ENCODE measurements around the gene ZMIZ1.
"Not testable (repeated sequence)": the region's sequence is repeated elsewhere in the genome, so short reads cannot be mapped to it uniquely, and the experiment has no call there.

ZMIZ1 gene

DNA sequence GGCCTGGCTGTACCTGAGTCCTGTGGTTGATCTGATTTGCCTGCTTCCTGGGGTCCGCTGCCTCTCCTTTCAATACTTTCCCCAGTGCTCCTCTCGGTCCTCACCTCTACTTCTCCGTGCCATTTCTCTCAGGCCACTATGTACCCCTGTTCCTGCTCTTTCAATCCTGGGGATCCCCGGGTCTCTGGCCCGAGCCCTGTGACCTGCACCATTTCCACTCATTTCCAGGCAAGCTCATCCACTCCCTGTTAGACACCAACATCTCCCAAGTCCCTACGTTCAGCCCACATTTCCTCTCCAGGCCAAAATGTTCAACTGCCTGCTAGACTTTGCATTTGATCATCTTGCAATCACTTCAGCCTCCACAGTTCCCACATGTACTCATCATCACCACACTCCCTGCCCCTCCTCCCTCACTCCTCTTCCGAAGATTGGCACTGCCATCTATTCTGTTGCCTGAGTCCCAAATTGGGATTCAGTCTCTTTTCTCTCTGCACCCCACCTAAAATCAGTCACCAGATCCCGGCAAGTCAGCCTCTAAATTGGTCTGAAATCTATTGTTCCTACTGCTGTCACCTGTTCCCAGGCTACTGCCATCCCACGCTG lies 34.4 kb upstream of the ZMIZ1 start:
- TF ChIP-seq CTCF (IDR thresholded peaks at IDR 0.05; ENCODE audit: insufficient read depth, low read length, poor library complexity, severe bottlenecking) = no peak
- Histone ChIP-seq H3K27me3 (replicated peaks; ENCODE audit: control insufficient read depth, insufficient read depth, low read length) (no peaks in the 10 kb centered on the region; the same call in 1 of the 2 replicates), H3K36me3 (ENCODE audit: control insufficient read depth, insufficient read depth, low read length) (no peaks in the 10 kb centered on the region), H3K4me3 (replicated peaks; ENCODE audit: low read depth, low read length) (no peak overlapping the region)
- no peak for DNase-seq (ENCODE audit: extremely low read depth, insufficient read length)

DNA sequence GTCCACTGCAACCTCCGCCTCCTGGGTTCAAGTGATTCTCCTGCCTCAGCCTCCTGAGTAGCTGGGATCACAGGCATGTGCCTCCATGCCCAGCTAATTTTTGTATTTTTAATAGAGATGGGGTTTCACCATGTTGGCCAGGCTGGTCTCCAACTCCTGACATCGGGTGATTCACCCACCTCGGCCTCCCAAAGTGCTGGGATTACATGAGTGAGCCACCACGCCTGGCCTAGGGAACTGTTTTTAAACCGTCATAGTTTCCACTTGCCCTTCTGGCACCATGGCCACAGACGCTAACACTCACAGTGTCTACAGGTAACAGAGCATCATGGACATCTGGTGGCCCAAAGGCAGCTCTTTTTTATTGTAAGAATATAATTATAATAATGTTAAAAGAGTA lies 32.4 kb upstream of the ZMIZ1 start:
- H3K27me3 ChIP-seq (replicated peaks; ENCODE audit: control insufficient read depth, insufficient read depth, low read length); H3K4me3 ChIP-seq (replicated peaks; ENCODE audit: low read depth, low read length); DNase-seq (ENCODE audit: extremely low read depth, insufficient read length); H3K36me3 ChIP-seq (ENCODE audit: control insufficient read depth, insufficient read depth, low read length): not testable (repeated sequence)

GRCh38 chr10:79038104-79038840 lies 30.5 kb upstream of the ZMIZ1 start:
- Histone ChIP-seq H3K36me3 (ENCODE audit: control insufficient read depth, insufficient read depth, low read length) (no peaks in the 10 kb centered on the region), H3K27me3 (replicated peaks; ENCODE audit: control insufficient read depth, insufficient read depth, low read length) (no peaks in the 10 kb centered on the region; the same call in 1 of the 2 replicates), H3K4me3 (replicated peaks; ENCODE audit: low read depth, low read length) (no peak overlapping the region)
- TF ChIP-seq CTCF (IDR thresholded peaks at IDR 0.05; ENCODE audit: insufficient read depth, low read length, poor library complexity, severe bottlenecking) = no peak
- DNase-seq (ENCODE audit: extremely low read depth, insufficient read length) = no peak

GRCh38 chr10:79038841-79039201 lies 29.9 kb upstream of the ZMIZ1 start:
- no peaks in the 10 kb centered on the region for H3K36me3 ChIP-seq (ENCODE audit: control insufficient read depth, insufficient read depth, low read length)
- H3K4me3 ChIP-seq (replicated peaks; ENCODE audit: low read depth, low read length) = no peak overlapping the region
- no peak for DNase-seq (ENCODE audit: extremely low read depth, insufficient read length)
- H3K27me3 ChIP-seq (replicated peaks; ENCODE audit: control insufficient read depth, insufficient read depth, low read length) = no peaks in the 10 kb centered on the region; the same call in 1 of the 2 replicates
- TF ChIP-seq CTCF (IDR thresholded peaks at IDR 0.05; ENCODE audit: insufficient read depth, low read length, poor library complexity, severe bottlenecking) = no peak

DNA sequence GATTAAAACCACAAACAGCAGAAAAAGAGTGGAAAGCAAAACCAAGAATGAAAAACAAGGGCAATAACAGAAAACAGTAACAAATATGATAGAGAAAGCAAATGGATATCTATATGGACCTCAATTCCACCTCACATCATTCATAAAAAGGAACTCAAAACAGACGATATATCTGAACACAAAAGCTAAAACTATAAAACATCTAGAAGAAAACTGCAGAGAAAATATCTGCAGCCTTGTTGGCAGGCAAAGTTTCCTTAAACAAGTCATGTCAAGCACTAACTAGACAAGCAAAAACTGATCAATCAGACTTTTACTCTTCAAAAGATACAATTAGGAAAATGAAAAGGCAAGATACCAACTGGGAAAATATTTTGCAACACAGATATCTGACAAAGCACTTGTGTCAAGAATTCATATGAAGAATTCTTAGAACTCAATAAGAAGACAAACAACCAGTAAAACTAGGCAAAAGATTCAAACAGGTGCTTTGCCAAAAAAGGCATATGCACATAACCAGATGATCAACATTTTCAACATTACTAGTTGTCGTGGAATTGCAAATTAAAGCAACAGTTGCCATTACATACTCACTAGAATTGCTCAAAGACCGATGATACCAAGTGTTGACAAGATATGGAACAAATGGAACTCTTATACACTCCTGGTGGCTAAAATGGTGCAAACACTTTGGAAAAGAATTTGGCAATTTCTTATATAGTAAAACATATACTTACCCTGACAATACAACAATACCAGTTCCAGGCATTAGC lies 25.9 kb upstream of the ZMIZ1 start:
- no peaks in the 10 kb centered on the region for H3K36me3 ChIP-seq (ENCODE audit: control insufficient read depth, insufficient read depth, low read length)
- H3K4me3 ChIP-seq (replicated peaks; ENCODE audit: low read depth, low read length) = no peak overlapping the region
- H3K27me3 ChIP-seq (replicated peaks; ENCODE audit: control insufficient read depth, insufficient read depth, low read length) = peaks cover 1% of the 10 kb centered on the region; the same call in 1 of the 2 replicates
- TF ChIP-seq CTCF (IDR thresholded peaks at IDR 0.05; ENCODE audit: insufficient read depth, low read length, poor library complexity, severe bottlenecking) = no peak
- DNase-seq (ENCODE audit: extremely low read depth, insufficient read length) = no peak

DNA sequence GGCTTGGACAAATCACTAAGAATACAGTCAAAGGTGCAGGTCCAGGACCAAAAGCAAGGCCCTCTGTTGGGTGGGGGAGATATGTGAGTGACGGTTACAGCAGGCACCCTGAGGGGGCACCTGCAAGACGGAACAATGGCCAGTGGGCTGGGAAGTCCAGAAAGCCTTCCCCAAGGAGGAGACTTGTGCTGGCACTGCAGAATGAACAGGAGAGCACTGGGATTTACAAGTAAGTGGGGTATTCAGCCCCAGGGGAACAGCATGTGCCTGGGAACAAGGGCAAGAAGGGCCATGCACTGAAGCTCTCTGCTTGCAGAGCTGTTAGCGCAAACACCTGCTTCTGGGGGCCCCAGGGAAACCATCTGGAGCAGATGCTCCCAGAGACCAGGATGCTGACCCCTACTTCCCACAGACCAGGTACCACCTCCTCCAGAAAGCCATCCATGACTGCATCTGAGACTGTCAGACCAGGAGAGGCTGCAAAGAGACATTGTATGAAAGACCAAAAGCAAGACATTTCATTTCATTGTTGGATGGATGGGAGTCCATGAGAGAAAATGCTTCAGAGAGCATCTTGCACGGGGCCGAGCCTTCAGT lies 24.6 kb upstream of the ZMIZ1 start:
- H3K36me3 ChIP-seq (ENCODE audit: control insufficient read depth, insufficient read depth, low read length) = no peaks in the 10 kb centered on the region
- peaks cover 1% of the 10 kb centered on the region; the same call in 1 of the 2 replicates for H3K27me3 ChIP-seq (replicated peaks; ENCODE audit: control insufficient read depth, insufficient read depth, low read length)
- DNase-seq (ENCODE audit: extremely low read depth, insufficient read length) = no peak
- H3K4me3 ChIP-seq (replicated peaks; ENCODE audit: low read depth, low read length) = no peak overlapping the region
- no peak for TF ChIP-seq CTCF (IDR thresholded peaks at IDR 0.05; ENCODE audit: insufficient read depth, low read length, poor library complexity, severe bottlenecking)
